IMR-90 (cell line): ENCODE data around the gene OR52A5. TPM values are rescaled to one million over a fixed set of nuclear protein-coding genes. Genes with fewer than 3 reads are reported as not detected.

Experiments
- ATAC-seq: fragments of 200-7000 bp; cut with Tn5 transposase; 2 replicates; pipeline ENCODE4 v1.9.1; 2020; ENCODE audit warnings: low read depth, mild to moderate bottlenecking, moderate library complexity
- BruUV-seq: library from RNA; stranded (reverse); fragments of 400-500 nt; replicated peaks from 2 replicates; lab custom pipeline; 2021; lab: Mats Ljungman, UMichigan
- CTCF ChIA-PET: fragments of 300-600 bp; formaldehyde crosslinking; extraction: SDS; loops from one replicate; lab custom pipeline; 2021; ENCODE audit warnings: antibody characterized with exemption; lab: Yijun Ruan, JAX
- POLR2A ChIA-PET: fragments of 300-600 bp; sonication (Branson Sonifier 250); formaldehyde crosslinking; loops from one replicate; lab custom pipeline; 2022; ENCODE audit warnings: antibody characterized with exemption; ENCODE audit not compliant: unreplicated experiment; lab: Charles Lee
- DNase-seq: peaks from one replicate; pipeline ENCODE4 v3.0.0; 2013
- H2AFZ ChIP-seq: replicated peaks from 2 replicates; pipeline ENCODE3; 2013; ENCODE audit warnings: low read length, mild to moderate bottlenecking; ENCODE audit not compliant: poor library complexity
- H2AK5ac ChIP-seq: 2 replicates; pipeline ENCODE4 v1.6.1; 2013; ENCODE audit warnings: low read depth, low read length, inconsistent platforms
- H2AK9ac ChIP-seq: replicated peaks from 2 replicates; pipeline ENCODE3; 2013; ENCODE audit warnings: mild to moderate bottlenecking, low read depth, low read length, moderate library complexity; ENCODE audit not compliant: poor library complexity
- H2BK120ac ChIP-seq: 2 replicates; pipeline ENCODE4 v1.6.1; 2013; ENCODE audit warnings: low read depth, low read length, inconsistent platforms
- H2BK15ac ChIP-seq: 3 replicates; pipeline ENCODE4 v1.6.1; 2013; ENCODE audit warnings: low read depth, low read length, inconsistent platforms
- H2BK20ac ChIP-seq: 2 replicates; pipeline ENCODE4 v1.6.1; 2013; ENCODE audit warnings: low read depth, mild to moderate bottlenecking, inconsistent platforms, low read length, moderate library complexity
- H2BK5ac ChIP-seq: 2 replicates; pipeline ENCODE4 v1.6.1; 2013; ENCODE audit warnings: mild to moderate bottlenecking, low read depth, low read length, inconsistent platforms; ENCODE audit not compliant: poor library complexity, severe bottlenecking
- H3K14ac ChIP-seq: replicated peaks from 2 replicates; pipeline ENCODE4 v1.6.1; 2013; ENCODE audit warnings: low read depth, low read length, inconsistent platforms
- H3K18ac ChIP-seq: 2 replicates; pipeline ENCODE4 v1.6.1; 2013; ENCODE audit warnings: low read depth, low read length, control low read depth
- H3K23ac ChIP-seq: 2 replicates; pipeline ENCODE4 v1.6.1; 2013; ENCODE audit warnings: low read depth, low read length, inconsistent platforms
- H3K27ac ChIP-seq: 2 replicates; pipeline ENCODE4 v1.5.1; 2013; ENCODE audit warnings: mild to moderate bottlenecking, control low read depth, low read length; ENCODE audit not compliant: insufficient read depth
- H3K27me3 ChIP-seq: 2 replicates; pipeline ENCODE4 v1.6.1; 2013; ENCODE audit warnings: low read length; ENCODE audit not compliant: control insufficient read depth, insufficient read depth
- H3K36me3 ChIP-seq: 2 replicates; pipeline ENCODE4 v1.6.1; 2013; ENCODE audit warnings: low read length, mixed read lengths; ENCODE audit not compliant: control insufficient read depth, insufficient read depth
- H3K4ac ChIP-seq: 2 replicates; pipeline ENCODE4 v1.6.1; 2013; ENCODE audit warnings: low read depth, low read length, inconsistent platforms
- H3K4me1 ChIP-seq: 2 replicates; pipeline ENCODE4 v1.6.1; 2013; ENCODE audit warnings: low read length, mixed read lengths; ENCODE audit not compliant: control insufficient read depth, insufficient read depth
- H3K4me2 ChIP-seq: 2 replicates; pipeline ENCODE4 v1.6.1; 2013; ENCODE audit warnings: low read depth, mild to moderate bottlenecking, control low read depth, low read length, moderate library complexity
- H3K4me3 ChIP-seq: 2 replicates; pipeline ENCODE4 v1.5.1; 2013; ENCODE audit warnings: low read depth, mild to moderate bottlenecking, control low read depth, low read length, moderate library complexity; ENCODE audit not compliant: insufficient read depth
- H3K56ac ChIP-seq: 2 replicates; pipeline ENCODE4 v1.6.1; 2013; ENCODE audit warnings: low read length, inconsistent platforms; ENCODE audit not compliant: insufficient read depth; ENCODE audit errors: extremely low read depth
- H3K79me1 ChIP-seq, 2 experiments: 2 replicates each; pipeline ENCODE4 v1.6.1; 2013; ENCODE audit warnings: low read length in 2 of 2, inconsistent platforms in 1 of 2, low read depth in 1 of 2
- H3K9ac ChIP-seq: 2 replicates; pipeline ENCODE4 v1.6.1; 2013; ENCODE audit warnings: low read depth, low read length, control low read depth
- H3K9me1 ChIP-seq: 2 replicates; pipeline ENCODE4 v1.6.1; 2013; ENCODE audit warnings: low read length, inconsistent platforms; ENCODE audit not compliant: insufficient read depth
- H3K9me3 ChIP-seq: 2 replicates; pipeline ENCODE4 v1.6.1; 2013; ENCODE audit warnings: low read length; ENCODE audit not compliant: control insufficient read depth, insufficient read depth
- H4K20me1 ChIP-seq: 2 replicates; pipeline ENCODE4 v1.6.1; 2013; ENCODE audit warnings: low read length, inconsistent platforms; ENCODE audit not compliant: insufficient read depth
- H4K5ac ChIP-seq: 2 replicates; pipeline ENCODE4 v1.6.1; 2013; ENCODE audit warnings: mild to moderate bottlenecking, low read depth, low read length, control low read depth
- H4K8ac ChIP-seq, 2 experiments: 2 replicates each; pipeline ENCODE4 v1.6.1; 2013; ENCODE audit warnings: low read depth in 2 of 2, low read length in 2 of 2, control low read depth in 1 of 2, inconsistent platforms in 1 of 2
- H4K91ac ChIP-seq: 2 replicates; pipeline ENCODE4 v1.6.1; 2013; ENCODE audit warnings: low read depth, low read length, inconsistent platforms; ENCODE audit not compliant: insufficient read depth
- CHD1 ChIP-seq: IDR thresholded peaks from 2 replicates; pipeline ENCODE4 v1.6.1; 2012; ENCODE audit warnings: low read depth, low read length, improper control_type of control experiment
- CTCF ChIP-seq: conservative IDR thresholded peaks from 2 replicates; pipeline ENCODE4 v1.5.1; 2012; ENCODE audit warnings: mild to moderate bottlenecking, low read depth, low read length, improper control_type of control experiment
- POLR2A ChIP-seq: IDR thresholded peaks from 2 replicates; pipeline ENCODE4 v1.6.1; 2012; ENCODE audit warnings: mild to moderate bottlenecking, low read depth, low read length
- WGBS, 2 experiments: methylation state at CpG; one replicate each; pipeline versions ENCODE4 v1.1.5 to v1.1.7; 2013; ENCODE audit warnings: missing lambda C conversion rate in 2 of 2; ENCODE audit not compliant: insufficient read length in 1 of 2; ENCODE audit errors: extremely low coverage in 2 of 2; 5-methylcytosine and 5-hydroxymethylcytosine counted together
- dilution Hi-C: fragments of 300-500 bp; cut with HindIII; formaldehyde crosslinking; loops from one replicate; pipeline ENCODE4 v1.14.3; 2018; ENCODE audit warnings: low sequenced_read_pairs; ENCODE audit not compliant: unreplicated experiment
- in situ Hi-C: fragments of 300-500 bp; cut with MboI; formaldehyde crosslinking; loops from 3 replicates; pipeline ENCODE4 v1.14.3; 2019; ENCODE audit warnings: low sequenced_read_pairs, inconsistent platforms, mixed read lengths
- intact Hi-C: fragments of 100-400 bp; cut with micrococcal nuclease; formaldehyde crosslinking; loops from 2 replicates; pipeline ENCODE4 v1.10.0; 2022
- polyA plus RNA-seq, 3 experiments: library from polyadenylated mRNA; depleted of rRNA; stranded (reverse); fragments of >200 nt; gene quantifications; 2 replicates each; pipeline ENCODE4 v1.2.3, GENCODE V29; 2012; ENCODE audit warnings: low replicate concordance in 1 of 3
- total RNA-seq: library from RNA; depleted of rRNA; stranded (reverse); fragments of >200 nt; gene quantifications from 2 replicates; pipeline ENCODE4 v1.2.3, GENCODE V29; 2012

OR52A5 gene
- total and polyA plus RNA-seq, 2 of the 4 experiments (the other 2 are of a cell fraction), result not detected

GRCh38 chr11:5090668-5091067 lies 47.5 kb downstream of the OR52A5 start:
- H3K9me3 ChIP-seq, result no peaks in the 10 kb centered on the region
- H3K23ac ChIP-seq, result no peak overlapping the region
- H4K91ac ChIP-seq, result no peak overlapping the region
- in situ Hi-C loops, result no loop called here
- no peak overlapping the region for H2BK20ac ChIP-seq
- no peak overlapping the region for H3K4me2 ChIP-seq
- dilution Hi-C loops, result no loop called here
- H4K5ac ChIP-seq, result no peak overlapping the region
- H2BK15ac ChIP-seq, result no peak overlapping the region
- H3K18ac ChIP-seq, result no peak overlapping the region
- POLR2A ChIA-PET, result no interaction called here
- no peak overlapping the region for H2BK120ac ChIP-seq
- no peak overlapping the region for H3K14ac ChIP-seq
- H2AFZ ChIP-seq, result no peak overlapping the region
- H3K36me3 ChIP-seq, result no peaks in the 10 kb centered on the region
- H2AK9ac ChIP-seq, result no peak overlapping the region
- no peak overlapping the region for H3K27ac ChIP-seq
- H3K9me1 ChIP-seq, result no peaks in the 10 kb centered on the region
- H3K9ac ChIP-seq, result no peak overlapping the region
- CTCF ChIA-PET, result no interaction called here
- no peak overlapping the region for H3K56ac ChIP-seq
- H4K20me1 ChIP-seq, result no peaks in the 10 kb centered on the region
- BruUV-seq, result no TSS peak
- no peaks in the 10 kb centered on the region for H3K27me3 ChIP-seq
- intact Hi-C loops, result no loop called here
- H3K4ac ChIP-seq, result no peak overlapping the region
- H3K4me1 ChIP-seq, result no peaks in the 10 kb centered on the region
- TF ChIP-seq CTCF (no peak), CHD1 (no peak), POLR2A (no peak)
- H4K8ac ChIP-seq, result no peak overlapping the region
- H2BK5ac ChIP-seq, result no peak overlapping the region
- DNase-seq (no peak), ATAC-seq (no peak)
- no peak overlapping the region for H2AK5ac ChIP-seq
- 43% methylated on average over 1 of the region's 1 CpG; no CpG with 5 or more reads in 1 of the 2 experiments for WGBS, 2 experiments
- H3K4me3 ChIP-seq, result no peak overlapping the region
- no peaks in the 10 kb centered on the region for H3K79me1 ChIP-seq
